WTC11 (cell line): ENCODE data around the gene FCHO1. TPM values are rescaled to one million over a fixed set of nuclear protein-coding genes. Genes with fewer than 3 reads are reported as not detected.

Experiments used
- ATAC-seq: fragments of 200-7000 bp; cut with Tn5 transposase; 2 replicates; pipeline ENCODE4 v1.10.0; 2021; ENCODE audit warnings: mild to moderate bottlenecking, moderate library complexity
- CTCF ChIA-PET: fragments of 300-600 bp; sonication (Branson Sonifier 250); formaldehyde crosslinking; loops from one replicate; lab custom pipeline; 2021; ENCODE audit warnings: antibody characterized with exemption; lab: Charles Lee
- POLR2A ChIA-PET: fragments of 350-600 bp; sonication (Branson Sonifier 250); formaldehyde crosslinking; loops from one replicate; lab custom pipeline; 2021; ENCODE audit warnings: antibody characterized with exemption; lab: Charles Lee
- DNase-seq: peaks from one replicate; pipeline ENCODE4 v3.0.0; 2021; ENCODE audit warnings: low spot score
- H3K27ac Mint-ChIP-seq: 2 replicates; pipeline ENCODE4 v1.8.0; 2021; ENCODE audit warnings: mixed read lengths
- H3K27me3 Mint-ChIP-seq: 2 replicates; pipeline ENCODE4 v1.8.0; 2021; ENCODE audit warnings: low read depth, mild to moderate bottlenecking, moderate library complexity, mixed read lengths
- H3K36me3 Mint-ChIP-seq: 2 replicates; pipeline ENCODE4 v1.8.0; 2021; ENCODE audit warnings: mixed read lengths
- H3K4me1 Mint-ChIP-seq: 2 replicates; pipeline ENCODE4 v1.8.0; 2022; ENCODE audit warnings: mixed read lengths
- H3K4me3 Mint-ChIP-seq: 2 replicates; pipeline ENCODE4 v1.8.0; 2021; ENCODE audit warnings: mild to moderate bottlenecking, moderate library complexity, mixed read lengths
- H3K9me3 Mint-ChIP-seq: 2 replicates; pipeline ENCODE4 v1.8.0; 2021; ENCODE audit warnings: mixed read lengths
- CREB1 ChIP-seq: sonication (generic); formaldehyde crosslinking; IDR thresholded peaks from 2 replicates; pipeline ENCODE4 v1.8.0; 2023; ENCODE audit warnings: mild to moderate bottlenecking, missing genetic modification reagents
- CREM ChIP-seq: sonication (generic); formaldehyde crosslinking; IDR thresholded peaks from 2 replicates; pipeline ENCODE4 v1.8.1; 2022; ENCODE audit warnings: mild to moderate bottlenecking, missing genetic modification reagents, moderate library complexity
- FOXJ3 ChIP-seq: sonication (generic); formaldehyde crosslinking; IDR thresholded peaks from 2 replicates; pipeline ENCODE4 v1.9.0; 2021; ENCODE audit warnings: missing genetic modification reagents, mild to moderate bottlenecking, borderline replicate concordance
- FOXP1 ChIP-seq: sonication (generic); formaldehyde crosslinking; IDR thresholded peaks from 2 replicates; pipeline ENCODE4 v1.8.0; 2022; ENCODE audit warnings: missing genetic modification reagents, mild to moderate bottlenecking, moderate library complexity, borderline replicate concordance
- FOXP4 ChIP-seq: sonication (generic); formaldehyde crosslinking; IDR thresholded peaks from 2 replicates; pipeline ENCODE4 v1.8.0; 2022; ENCODE audit warnings: mild to moderate bottlenecking, missing genetic modification reagents
- GRHL2 ChIP-seq: fragments of 250-450 bp; sonication (Bioruptor Pico); IDR thresholded peaks from 2 replicates; pipeline ENCODE4 v1.8.0; 2022; ENCODE audit warnings: mild to moderate bottlenecking, moderate library complexity; ENCODE audit not compliant: insufficient replicate concordance, severe bottlenecking
- MYBL2 ChIP-seq: sonication (generic); formaldehyde crosslinking; IDR thresholded peaks from 2 replicates; pipeline ENCODE4 v1.8.1; 2023; ENCODE audit warnings: mild to moderate bottlenecking, moderate library complexity, missing genetic modification reagents
- NFYB ChIP-seq: sonication (generic); formaldehyde crosslinking; conservative IDR thresholded peaks from 2 replicates; pipeline ENCODE4 v1.8.0; 2022; ENCODE audit warnings: low read depth, missing genetic modification reagents
- OVOL2 ChIP-seq: fragments of 250-450 bp; sonication (Bioruptor Pico); IDR thresholded peaks from 2 replicates; pipeline ENCODE4 v1.9.0; 2021; ENCODE audit warnings: mild to moderate bottlenecking, borderline replicate concordance
- PREB ChIP-seq: sonication (generic); formaldehyde crosslinking; IDR thresholded peaks from 2 replicates; pipeline ENCODE4 v1.8.1; 2022; ENCODE audit warnings: mild to moderate bottlenecking, missing genetic modification reagents, moderate library complexity, borderline replicate concordance
- PRRX2 ChIP-seq: fragments of 250-450 bp; sonication (Bioruptor Pico); IDR thresholded peaks from 2 replicates; pipeline ENCODE4 v1.8.0; 2021; ENCODE audit warnings: mild to moderate bottlenecking
- RELA ChIP-seq: sonication (generic); formaldehyde crosslinking; IDR thresholded peaks from 2 replicates; pipeline ENCODE4 v1.8.1; 2022; ENCODE audit warnings: missing genetic modification reagents, mild to moderate bottlenecking, borderline replicate concordance
- SOX15 ChIP-seq: fragments of 250-450 bp; sonication (Bioruptor Pico); IDR thresholded peaks from 2 replicates; pipeline ENCODE4 v1.9.0; 2021; ENCODE audit warnings: mild to moderate bottlenecking
- TCF7 ChIP-seq: sonication (generic); formaldehyde crosslinking; IDR thresholded peaks from 2 replicates; pipeline ENCODE4 v1.8.0; 2022; ENCODE audit warnings: mild to moderate bottlenecking, low read depth, missing genetic modification reagents, moderate library complexity
- USF2 ChIP-seq: sonication (generic); formaldehyde crosslinking; IDR thresholded peaks from 2 replicates; pipeline ENCODE4 v1.8.1; 2023; ENCODE audit warnings: mild to moderate bottlenecking, missing genetic modification reagents, moderate library complexity
- ZNF423 ChIP-seq: fragments of 250-450 bp; sonication (Bioruptor Pico); IDR thresholded peaks from 2 replicates; pipeline ENCODE4 v2.1.2; 2022; ENCODE audit warnings: mild to moderate bottlenecking, moderate library complexity
- total RNA-seq: library from RNA; stranded (reverse); gene quantifications from 3 replicates; pipeline ENCODE4 v1.2.3, GENCODE V29; 2021
- TF ChIP-seq, protein P1 (sequence below): fragments of 250-450 bp; sonication (Bioruptor Pico); IDR thresholded peaks from 2 replicates; pipeline ENCODE4 v1.8.0; 2021; ENCODE audit warnings: mild to moderate bottlenecking
- TF ChIP-seq, protein P2 (sequence below): fragments of 250-450 bp; sonication (Bioruptor Pico); IDR thresholded peaks from 2 replicates; pipeline ENCODE4 v2.1.2; 2022; ENCODE audit warnings: mild to moderate bottlenecking, moderate library complexity
- TF ChIP-seq, protein P3 (sequence below): sonication (generic); formaldehyde crosslinking; IDR thresholded peaks from 2 replicates; pipeline ENCODE4 v1.8.0; 2022; ENCODE audit warnings: mild to moderate bottlenecking, missing genetic modification reagents
- TF ChIP-seq, protein P4 (sequence below): sonication (generic); formaldehyde crosslinking; IDR thresholded peaks from 2 replicates; pipeline ENCODE4 v1.8.0; 2022; ENCODE audit warnings: mild to moderate bottlenecking, missing genetic modification reagents

Gene FCHO1
- total RNA-seq, 1 experiment from 2014 or later, result 26.8 TPM

- H3K27ac Mint-ChIP-seq, result no peak overlapping the region
- no peaks in the 10 kb centered on the region for H3K9me3 Mint-ChIP-seq
- no peak for ATAC-seq
- TF ChIP-seq, protein P1, sequence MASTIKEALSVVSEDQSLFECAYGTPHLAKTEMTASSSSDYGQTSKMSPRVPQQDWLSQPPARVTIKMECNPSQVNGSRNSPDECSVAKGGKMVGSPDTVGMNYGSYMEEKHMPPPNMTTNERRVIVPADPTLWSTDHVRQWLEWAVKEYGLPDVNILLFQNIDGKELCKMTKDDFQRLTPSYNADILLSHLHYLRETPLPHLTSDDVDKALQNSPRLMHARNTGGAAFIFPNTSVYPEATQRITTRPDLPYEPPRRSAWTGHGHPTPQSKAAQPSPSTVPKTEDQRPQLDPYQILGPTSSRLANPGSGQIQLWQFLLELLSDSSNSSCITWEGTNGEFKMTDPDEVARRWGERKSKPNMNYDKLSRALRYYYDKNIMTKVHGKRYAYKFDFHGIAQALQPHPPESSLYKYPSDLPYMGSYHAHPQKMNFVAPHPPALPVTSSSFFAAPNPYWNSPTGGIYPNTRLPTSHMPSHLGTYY (CRISPR knock-in tag), result no peak
- TF ChIP-seq PRRX2 (CRISPR knock-in tag) (no peak), MYBL2 (CRISPR knock-in tag) (no peak), CREB1 (no peak), FOXP4 (no peak), RELA (no peak), TCF7 (CRISPR knock-in tag) (no peak), OVOL2 (CRISPR knock-in tag) (no peak), ZNF423 (CRISPR knock-in tag) (no peak), SOX15 (CRISPR knock-in tag) (no peak), FOXP1 (CRISPR knock-in tag) (no peak), FOXJ3 (CRISPR knock-in tag) (no peak), CREM (CRISPR knock-in tag) (no peak), GRHL2 (CRISPR knock-in tag) (no peak)
- TF ChIP-seq, protein P2, sequence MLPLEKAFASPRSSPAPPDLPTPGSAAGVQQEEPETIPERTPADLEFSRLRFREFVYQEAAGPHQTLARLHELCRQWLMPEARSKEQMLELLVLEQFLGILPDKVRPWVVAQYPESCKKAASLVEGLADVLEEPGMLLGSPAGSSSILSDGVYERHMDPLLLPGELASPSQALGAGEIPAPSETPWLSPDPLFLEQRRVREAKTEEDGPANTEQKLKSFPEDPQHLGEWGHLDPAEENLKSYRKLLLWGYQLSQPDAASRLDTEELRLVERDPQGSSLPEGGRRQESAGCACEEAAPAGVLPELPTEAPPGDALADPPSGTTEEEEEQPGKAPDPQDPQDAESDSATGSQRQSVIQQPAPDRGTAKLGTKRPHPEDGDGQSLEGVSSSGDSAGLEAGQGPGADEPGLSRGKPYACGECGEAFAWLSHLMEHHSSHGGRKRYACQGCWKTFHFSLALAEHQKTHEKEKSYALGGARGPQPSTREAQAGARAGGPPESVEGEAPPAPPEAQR (CRISPR knock-in tag), result no peak
- TF ChIP-seq, protein P3, sequence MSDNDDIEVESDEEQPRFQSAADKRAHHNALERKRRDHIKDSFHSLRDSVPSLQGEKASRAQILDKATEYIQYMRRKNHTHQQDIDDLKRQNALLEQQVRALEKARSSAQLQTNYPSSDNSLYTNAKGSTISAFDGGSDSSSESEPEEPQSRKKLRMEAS (CRISPR knock-in tag), result no peak
- TF ChIP-seq, all 79 proteins: peak for 0
- peaks cover 13% of the 10 kb centered on the region; the same call in 1 of the 2 replicates for H3K36me3 Mint-ChIP-seq
- peaks cover 12% of the 10 kb centered on the region for H3K4me1 Mint-ChIP-seq
- H3K27me3 Mint-ChIP-seq, result no peaks in the 10 kb centered on the region; the same call in 1 of the 2 replicates
- ChIA-PET CTCF (interaction anchor here (1.9 kb wide), 1 partner anchor 164 kb away, joined by 5 read pairs; no protein-coding TSS in a partner anchor), POLR2A (no interaction called here)
- DNase-seq, result no peak
- no peak overlapping the region for H3K4me3 Mint-ChIP-seq
Observed at GRCh38 chr19:17770613-17771012, 19.3 kb downstream of the FCHO1 start.

GRCh38 chr19:17772172-17772571, 20.9 kb downstream of the FCHO1 start:
- Mint-ChIP-seq H3K27me3 (no peaks in the 10 kb centered on the region; the same call in 1 of the 2 replicates), H3K4me3 (no peak overlapping the region), H3K27ac (no peak overlapping the region), H3K9me3 (no peaks in the 10 kb centered on the region), H3K4me1 (peaks cover 7% of the 10 kb centered on the region), H3K36me3 (peaks cover 9% of the 10 kb centered on the region; the same call in 1 of the 2 replicates)
- TF ChIP-seq USF2 (CRISPR knock-in tag), result peak; percentile 77
- TF ChIP-seq, protein P4, sequence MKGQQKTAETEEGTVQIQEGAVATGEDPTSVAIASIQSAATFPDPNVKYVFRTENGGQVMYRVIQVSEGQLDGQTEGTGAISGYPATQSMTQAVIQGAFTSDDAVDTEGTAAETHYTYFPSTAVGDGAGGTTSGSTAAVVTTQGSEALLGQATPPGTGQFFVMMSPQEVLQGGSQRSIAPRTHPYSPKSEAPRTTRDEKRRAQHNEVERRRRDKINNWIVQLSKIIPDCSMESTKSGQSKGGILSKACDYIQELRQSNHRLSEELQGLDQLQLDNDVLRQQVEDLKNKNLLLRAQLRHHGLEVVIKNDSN (CRISPR knock-in tag), result peak; percentile 36; the same call in 1 of the 2 replicates
- TF ChIP-seq PREB (CRISPR knock-in tag), result no peak
- peak; percentile 54 for TF ChIP-seq NFYB (CRISPR knock-in tag)
- TF ChIP-seq FOXP4, result no peak
- CTCF ChIA-PET, result interaction anchor here (1.9 to 2.9 kb wide), 2 partner anchors 166 kb away, joined by 5 to 12 read pairs; no protein-coding TSS in a partner anchor
- DNase-seq, result no peak
- POLR2A ChIA-PET, result no interaction called here
- no peak; the same call in 1 of the 2 replicates for ATAC-seq
